ENCODE results near the gene MINPP1. TPM values are rescaled to one million over a fixed set of nuclear protein-coding genes. Genes with fewer than 3 reads are reported as not detected.

MINPP1 gene
- total RNA-seq, 3 donors from 2014 or later, result 10.4 to 12.1 (median 11.6) TPM

DNA sequence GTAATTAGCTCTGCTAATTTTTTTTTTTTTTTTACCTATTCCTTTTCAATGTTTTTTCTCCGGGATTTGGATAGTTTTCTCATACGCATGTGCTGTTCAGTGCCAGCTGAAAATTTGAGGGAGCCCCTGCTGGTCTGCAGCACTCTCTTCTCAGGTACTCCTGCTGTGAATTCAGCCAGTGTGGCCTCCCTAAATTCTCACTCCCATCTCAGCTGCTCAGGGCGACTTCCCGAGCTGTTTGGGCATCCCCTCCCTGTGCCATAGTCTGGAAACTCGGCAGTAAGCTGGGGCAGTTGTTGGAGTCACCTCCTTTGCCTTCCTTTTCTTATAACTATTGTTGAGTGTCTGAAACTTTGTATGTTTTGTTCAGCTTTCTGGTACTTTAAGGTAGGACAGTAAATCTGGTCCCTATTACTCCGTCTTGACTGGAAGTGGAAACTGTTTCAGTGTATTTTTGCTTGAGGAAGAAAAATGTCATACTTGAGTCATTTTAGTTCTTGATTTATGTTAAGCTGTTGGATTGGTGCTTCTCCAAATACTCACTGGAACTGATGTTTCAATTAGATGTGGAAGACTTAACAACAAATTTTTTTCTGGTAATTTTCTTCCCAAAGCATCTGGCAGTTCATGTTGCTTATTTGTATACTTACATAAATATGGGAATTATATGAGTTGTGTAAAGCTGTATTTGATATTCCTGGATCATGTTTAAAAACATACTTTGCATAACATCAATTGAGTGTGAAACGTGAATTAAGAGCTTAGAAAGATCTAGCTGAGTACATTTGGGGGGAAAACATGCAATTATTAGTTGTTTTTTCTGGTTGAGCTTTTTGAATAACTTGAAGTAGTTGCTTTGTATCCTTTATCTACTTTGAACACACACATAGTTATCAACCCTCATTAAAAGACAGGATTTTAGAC, 33.7 kb downstream of the MINPP1 start:
- Mint-ChIP-seq H3K36me3 (ENCODE audit: insufficient read depth) (peaks cover 54% of the 10 kb centered on the region), H3K4me3 (no peak overlapping the region), H3K4me1 (ENCODE audit: low read depth) (peaks cover 7% of the 10 kb centered on the region), H3K27me3 (ENCODE audit: low read depth) (no peaks in the 10 kb centered on the region), H3K9me3 (peaks cover 16% of the 10 kb centered on the region)
- ATAC-seq, result no peak
- no peak for DNase-seq

- DNase-seq (no peak), ATAC-seq (no peak)
- peaks cover 13% of the 10 kb centered on the region for H3K4me1 Mint-ChIP-seq (ENCODE audit: low read depth)
- H3K27me3 Mint-ChIP-seq (ENCODE audit: low read depth), result no peaks in the 10 kb centered on the region
- peaks cover 49% of the 10 kb centered on the region for H3K36me3 Mint-ChIP-seq (ENCODE audit: insufficient read depth)
- H3K9me3 Mint-ChIP-seq, result peaks cover 16% of the 10 kb centered on the region
- no peak overlapping the region for H3K4me3 Mint-ChIP-seq
Measured at GRCh38 chr10:87541114-87541513, 36.4 kb downstream of the MINPP1 start.

DNA sequence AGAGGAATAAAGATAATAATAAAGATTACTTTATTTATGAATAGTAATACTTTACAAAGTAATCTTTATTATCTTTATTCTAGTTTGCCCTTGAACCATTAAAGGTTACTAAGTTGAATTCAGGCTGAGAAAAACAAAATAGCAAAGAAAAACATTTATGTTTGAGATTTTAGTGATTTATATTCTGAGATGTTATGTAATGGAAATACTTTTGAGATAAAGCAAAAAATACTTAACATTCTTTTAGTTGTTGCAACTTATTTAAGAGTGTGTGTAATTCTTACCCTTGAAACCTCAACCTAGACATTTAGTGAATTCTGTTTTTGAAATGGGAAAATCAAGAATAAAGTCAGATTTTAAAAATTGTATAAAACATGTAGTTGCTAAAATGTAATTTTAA, 40.0 kb downstream of the MINPP1 start:
- no peak for ATAC-seq
- Mint-ChIP-seq H3K36me3 (ENCODE audit: insufficient read depth) (peaks cover 35% of the 10 kb centered on the region), H3K4me1 (ENCODE audit: low read depth) (peaks cover 11% of the 10 kb centered on the region), H3K9me3 (peaks cover 16% of the 10 kb centered on the region), H3K27me3 (ENCODE audit: low read depth) (no peaks in the 10 kb centered on the region), H3K4me3 (no peak overlapping the region)
- DNase-seq, result no peak

DNA sequence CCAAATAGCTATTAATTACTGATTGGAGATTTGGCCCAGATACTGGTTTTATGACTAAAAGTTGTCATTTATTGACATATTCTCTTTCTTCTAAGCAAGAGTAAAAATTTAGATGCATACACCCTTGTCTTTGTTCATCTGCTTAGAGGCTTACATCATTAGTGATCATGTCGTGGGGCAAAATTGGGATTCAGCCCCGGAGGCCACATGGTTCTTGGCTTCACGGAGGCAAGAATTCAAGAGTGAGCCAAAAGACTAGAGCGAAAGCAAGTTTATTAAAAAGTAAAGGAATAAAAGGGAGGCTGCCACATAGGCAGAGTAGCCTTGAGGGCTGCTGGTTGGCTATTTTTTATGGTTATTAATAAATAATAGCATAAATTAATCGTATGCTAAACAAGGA, 41.1 kb downstream of the MINPP1 start:
- H3K9me3 Mint-ChIP-seq, result peaks cover 16% of the 10 kb centered on the region
- peaks cover 27% of the 10 kb centered on the region for H3K36me3 Mint-ChIP-seq (ENCODE audit: insufficient read depth)
- H3K4me3 Mint-ChIP-seq, result no peak overlapping the region
- peaks cover 11% of the 10 kb centered on the region for H3K4me1 Mint-ChIP-seq (ENCODE audit: low read depth)
- ATAC-seq (no peak), DNase-seq (no peak)
- no peaks in the 10 kb centered on the region for H3K27me3 Mint-ChIP-seq (ENCODE audit: low read depth)

DNA sequence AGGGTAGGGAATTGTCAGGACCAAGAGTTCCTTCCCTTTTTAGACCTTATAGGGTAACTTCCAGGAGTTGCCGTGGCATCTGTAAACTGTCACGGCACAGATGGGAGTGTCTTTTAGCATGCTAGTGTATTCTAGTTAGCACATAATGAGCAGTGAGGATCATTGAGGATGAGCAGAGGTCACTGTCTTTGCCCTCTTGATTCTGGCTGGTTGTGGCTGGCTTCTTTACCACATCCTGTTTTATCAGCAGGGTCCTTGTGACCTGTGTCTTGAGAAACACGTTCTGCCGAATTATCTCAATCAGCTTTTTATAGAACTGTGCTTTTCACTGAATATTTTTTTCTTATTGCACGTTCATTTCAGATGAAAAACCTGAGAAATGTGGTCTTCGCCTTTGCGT, 41.5 kb downstream of the MINPP1 start:
- Mint-ChIP-seq H3K27me3 (ENCODE audit: low read depth) (no peaks in the 10 kb centered on the region), H3K36me3 (ENCODE audit: insufficient read depth) (peaks cover 26% of the 10 kb centered on the region), H3K4me3 (no peak overlapping the region), H3K9me3 (peaks cover 16% of the 10 kb centered on the region), H3K4me1 (ENCODE audit: low read depth) (peaks cover 13% of the 10 kb centered on the region)
- ATAC-seq (no peak), DNase-seq (no peak)

GRCh38 chr10:87546971-87547413, 42.3 kb downstream of the MINPP1 start:
- H3K4me3 Mint-ChIP-seq, result no peak overlapping the region
- H3K9me3 Mint-ChIP-seq, result peaks cover 14% of the 10 kb centered on the region
- ATAC-seq, result no peak
- DNase-seq, result no peak
- H3K4me1 Mint-ChIP-seq (ENCODE audit: low read depth), result peaks cover 11% of the 10 kb centered on the region
- no peaks in the 10 kb centered on the region for H3K27me3 Mint-ChIP-seq (ENCODE audit: low read depth)
- H3K36me3 Mint-ChIP-seq (ENCODE audit: insufficient read depth), result peaks cover 19% of the 10 kb centered on the region

DNA sequence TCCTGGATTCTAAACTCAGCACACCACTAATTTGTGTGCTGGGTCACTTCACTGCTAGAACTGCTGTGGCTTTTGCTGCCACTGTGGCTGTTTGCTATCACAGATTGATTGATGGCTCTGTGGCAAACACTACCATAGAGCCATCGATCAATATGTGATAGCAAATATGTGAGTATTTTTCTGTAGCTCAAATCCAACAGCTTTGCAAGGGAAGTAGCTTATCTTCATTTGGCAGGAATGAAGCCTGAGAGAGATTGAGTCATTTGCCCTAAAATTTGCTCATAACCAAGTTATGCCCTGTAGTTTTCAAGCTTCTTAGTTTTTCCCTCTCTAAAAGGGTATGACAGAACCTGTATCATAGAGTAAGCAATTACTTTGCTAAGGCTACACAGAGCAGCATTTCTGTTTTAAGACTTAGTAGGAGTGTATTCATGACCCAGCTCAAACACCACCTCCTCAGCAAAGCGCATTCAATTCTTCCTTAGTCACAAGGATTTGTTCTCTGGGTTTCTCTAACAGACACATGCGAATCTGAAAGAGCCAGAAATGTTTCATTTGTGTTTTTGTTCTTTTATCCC, 43.1 kb downstream of the MINPP1 start:
- H3K9me3 Mint-ChIP-seq, result peaks cover 6% of the 10 kb centered on the region
- ATAC-seq (no peak), DNase-seq (no peak)
- H3K27me3 Mint-ChIP-seq (ENCODE audit: low read depth), result no peaks in the 10 kb centered on the region
- peaks cover 18% of the 10 kb centered on the region for H3K36me3 Mint-ChIP-seq (ENCODE audit: insufficient read depth)
- H3K4me3 Mint-ChIP-seq, result no peak overlapping the region
- peaks cover 11% of the 10 kb centered on the region for H3K4me1 Mint-ChIP-seq (ENCODE audit: low read depth)

DNA sequence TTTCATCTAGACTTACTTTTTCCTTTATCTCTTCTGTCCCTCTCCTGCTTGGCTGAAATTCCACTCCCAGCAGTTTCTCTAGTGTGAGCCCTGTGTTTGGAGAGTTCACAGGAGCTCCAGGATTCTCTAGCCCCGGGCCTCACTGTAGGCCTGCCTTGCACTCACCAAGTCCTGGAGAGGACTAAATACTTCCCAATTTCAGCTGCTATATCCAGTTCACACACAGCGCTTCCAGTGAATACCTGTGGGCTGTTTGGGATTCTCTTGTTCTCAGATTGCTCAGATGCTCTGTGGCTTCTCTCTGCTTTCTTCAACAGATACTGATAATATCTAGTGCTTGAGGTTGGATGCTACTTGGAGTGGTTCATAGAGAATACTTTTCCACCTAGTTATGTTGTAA, 46.0 kb downstream of the MINPP1 start:
- peaks cover 17% of the 10 kb centered on the region for H3K36me3 Mint-ChIP-seq (ENCODE audit: insufficient read depth)
- no peaks in the 10 kb centered on the region for H3K9me3 Mint-ChIP-seq
- no peaks in the 10 kb centered on the region for H3K27me3 Mint-ChIP-seq (ENCODE audit: low read depth)
- H3K4me1 Mint-ChIP-seq (ENCODE audit: low read depth), result peaks cover 8% of the 10 kb centered on the region
- no peak for DNase-seq
- no peak for ATAC-seq
- H3K4me3 Mint-ChIP-seq, result no peak overlapping the region

DNA sequence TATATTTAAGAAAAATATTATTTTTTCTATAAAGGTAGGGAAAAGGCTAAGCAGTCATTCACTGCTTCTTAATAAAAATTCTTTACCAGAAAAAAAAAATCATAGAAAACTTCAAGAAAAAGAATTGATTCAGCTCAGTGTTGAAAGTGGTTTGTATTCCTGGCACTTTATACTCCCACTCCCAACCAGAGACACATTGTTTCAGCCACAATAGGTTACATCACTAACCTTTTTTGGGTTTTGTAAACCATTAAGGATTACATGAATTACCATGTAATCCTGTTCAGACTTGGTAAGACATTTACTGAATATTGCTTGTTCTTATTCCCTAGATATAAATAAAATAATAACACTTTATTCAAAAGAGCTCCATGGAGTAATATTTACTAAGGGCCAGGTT, 46.6 kb downstream of the MINPP1 start:
- Mint-ChIP-seq H3K9me3 (no peaks in the 10 kb centered on the region), H3K27me3 (ENCODE audit: low read depth) (no peaks in the 10 kb centered on the region), H3K4me3 (no peak overlapping the region), H3K36me3 (ENCODE audit: insufficient read depth) (peaks cover 16% of the 10 kb centered on the region), H3K4me1 (ENCODE audit: low read depth) (peaks cover 4% of the 10 kb centered on the region)
- ATAC-seq, result peak in 1 of 2 donors; percentile 59
- no peak for DNase-seq

GRCh38 chr10:87552248-87552929, 47.7 kb downstream of the MINPP1 start:
- H3K36me3 Mint-ChIP-seq (ENCODE audit: insufficient read depth), result peaks cover 14% of the 10 kb centered on the region
- no peak for DNase-seq
- ATAC-seq, result no peak
- no peaks in the 10 kb centered on the region for H3K27me3 Mint-ChIP-seq (ENCODE audit: low read depth)
- H3K4me1 Mint-ChIP-seq (ENCODE audit: low read depth), result peaks cover 2% of the 10 kb centered on the region
- no peaks in the 10 kb centered on the region for H3K9me3 Mint-ChIP-seq
- H3K4me3 Mint-ChIP-seq, result no peak overlapping the region

DNA sequence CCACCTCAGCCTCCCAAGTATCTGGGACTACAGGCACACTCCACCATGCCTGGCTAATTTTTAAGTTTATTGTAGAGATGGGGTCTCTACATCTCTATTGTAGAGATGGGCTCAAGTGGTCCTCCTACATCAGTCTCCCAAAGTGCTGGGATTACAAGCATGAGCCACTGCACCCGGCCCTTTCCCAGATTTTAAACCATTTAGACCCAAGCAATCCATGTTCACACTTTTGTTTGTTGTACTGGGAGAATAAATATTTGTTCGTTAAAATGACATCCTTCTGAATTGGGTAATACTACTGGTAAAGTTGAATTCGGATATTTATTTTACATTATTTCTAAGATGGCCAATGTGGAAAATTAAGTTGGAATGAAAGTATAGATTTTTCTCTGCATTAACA, 52.7 kb downstream of the MINPP1 start:
- Mint-ChIP-seq H3K4me1 (ENCODE audit: low read depth) (no peaks in the 10 kb centered on the region), H3K36me3 (ENCODE audit: insufficient read depth) (peaks cover 9% of the 10 kb centered on the region), H3K27me3 (ENCODE audit: low read depth) (peaks cover under 1% of the 10 kb centered on the region), H3K9me3 (peaks cover under 1% of the 10 kb centered on the region), H3K4me3 (no peak overlapping the region)
- ATAC-seq, result no peak
- DNase-seq, result no peak

DNA sequence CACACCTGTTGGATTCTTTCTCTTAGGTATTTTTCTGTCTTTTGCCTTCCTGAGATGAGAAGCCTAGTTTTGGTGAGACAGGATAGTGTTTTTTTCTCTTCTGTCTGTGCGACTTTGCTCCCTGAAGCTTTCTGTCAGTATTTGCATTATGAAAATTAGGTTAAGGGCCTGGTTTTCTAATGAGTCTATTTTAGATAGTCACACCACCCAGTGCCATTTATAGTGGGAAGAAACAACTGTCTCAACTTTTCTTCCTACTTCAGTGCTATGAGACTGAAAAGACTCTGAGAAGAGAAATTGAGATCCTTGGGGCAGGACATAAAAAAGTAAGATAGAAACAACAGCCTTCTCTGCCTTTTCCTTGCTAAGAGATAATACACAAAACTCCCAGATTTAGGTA, 53.6 kb downstream of the MINPP1 start:
- ATAC-seq (no peak), DNase-seq (no peak)
- H3K27me3 Mint-ChIP-seq (ENCODE audit: low read depth), result peaks cover 4% of the 10 kb centered on the region
- no peak overlapping the region for H3K4me3 Mint-ChIP-seq
- H3K4me1 Mint-ChIP-seq (ENCODE audit: low read depth), result no peaks in the 10 kb centered on the region
- peaks cover 3% of the 10 kb centered on the region for H3K36me3 Mint-ChIP-seq (ENCODE audit: insufficient read depth)
- peaks cover 6% of the 10 kb centered on the region for H3K9me3 Mint-ChIP-seq

DNA sequence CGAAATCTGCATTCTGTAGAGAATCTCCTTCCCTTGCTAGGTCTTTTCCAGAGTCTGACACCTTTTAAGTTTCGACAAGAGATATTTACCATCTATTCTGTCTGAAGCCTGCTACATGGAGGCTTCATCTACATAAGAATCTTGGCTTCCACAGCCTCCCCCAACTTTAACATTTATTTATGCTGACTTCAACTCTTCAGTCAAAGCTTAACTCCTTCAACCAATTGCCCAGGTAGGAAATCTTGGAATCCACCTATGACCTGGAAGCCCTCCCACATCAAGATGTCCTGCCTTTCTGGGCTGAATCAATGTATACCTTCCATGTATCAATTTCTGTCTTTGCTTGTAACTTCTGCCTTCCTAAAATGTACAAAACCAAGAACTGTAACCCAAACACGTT, 54.7 kb downstream of the MINPP1 start:
- Mint-ChIP-seq H3K9me3 (peaks cover 6% of the 10 kb centered on the region), H3K36me3 (ENCODE audit: insufficient read depth) (no peaks in the 10 kb centered on the region), H3K4me1 (ENCODE audit: low read depth) (no peaks in the 10 kb centered on the region), H3K4me3 (no peak overlapping the region), H3K27me3 (ENCODE audit: low read depth) (peaks cover 4% of the 10 kb centered on the region)
- no peak for DNase-seq
- no peak for ATAC-seq

DNA sequence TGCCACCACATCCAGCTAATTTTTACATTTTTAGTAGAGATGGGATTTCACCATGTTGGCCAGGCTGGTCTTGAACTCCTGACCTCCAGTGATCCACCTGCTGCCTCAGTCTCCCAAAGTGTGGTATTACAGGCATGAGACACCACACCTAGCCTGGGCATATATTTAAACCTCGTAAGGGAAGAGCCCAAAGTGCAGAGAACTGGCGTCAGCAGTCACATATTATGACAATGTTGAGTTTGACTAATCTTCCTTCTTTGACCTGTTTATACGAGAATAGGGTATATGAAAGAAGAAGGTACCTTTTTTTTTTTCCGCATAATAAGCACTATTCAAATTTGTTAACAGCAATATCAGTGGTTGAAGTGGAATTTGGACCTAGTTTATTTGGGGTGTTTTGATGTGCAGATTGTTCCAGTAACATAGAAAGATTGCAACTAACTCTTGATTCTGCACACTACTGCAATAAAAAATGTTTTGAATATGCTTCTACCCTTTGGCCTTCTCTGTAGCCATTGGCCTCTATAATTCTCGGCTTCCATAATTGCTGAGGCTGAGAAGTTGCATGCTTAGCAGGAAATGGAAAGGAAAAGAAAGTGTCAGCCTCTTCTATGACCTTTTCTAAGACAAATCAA, 55.9 kb downstream of the MINPP1 start:
- H3K9me3 Mint-ChIP-seq, result peaks cover 17% of the 10 kb centered on the region
- no peak overlapping the region for H3K4me3 Mint-ChIP-seq
- ATAC-seq (no peak), DNase-seq (no peak)
- no peaks in the 10 kb centered on the region for H3K36me3 Mint-ChIP-seq (ENCODE audit: insufficient read depth)
- H3K27me3 Mint-ChIP-seq (ENCODE audit: low read depth), result peaks cover 10% of the 10 kb centered on the region
- no peaks in the 10 kb centered on the region for H3K4me1 Mint-ChIP-seq (ENCODE audit: low read depth)

Data from activated T-cell treated with anti-CD3 and anti-CD28 coated beads, Interleukin-2, amount 50 U/mL, for 4 hours (primary cell).